ENCODE measurements around the gene MAMDC4.
"Not testable (repeated sequence)": the region's sequence is repeated elsewhere in the genome, so short reads cannot be mapped to it uniquely, and the experiment has no call there.

MAMDC4 gene

GRCh38 chr9:136851941-136852663 is at the start of gene MAMDC4:
TSS of gene MAMDC4 (plus strand) at chr9:136852346. CDS start at chr9:136852417, 71 bp downstream.
- DNase-seq (ENCODE audit: low read depth) = no peak

GRCh38 chr9:136803009-136803550 is 49.1 kb upstream of the MAMDC4 start:
- DNase-seq (ENCODE audit: low read depth) = not testable (repeated sequence)

DNA sequence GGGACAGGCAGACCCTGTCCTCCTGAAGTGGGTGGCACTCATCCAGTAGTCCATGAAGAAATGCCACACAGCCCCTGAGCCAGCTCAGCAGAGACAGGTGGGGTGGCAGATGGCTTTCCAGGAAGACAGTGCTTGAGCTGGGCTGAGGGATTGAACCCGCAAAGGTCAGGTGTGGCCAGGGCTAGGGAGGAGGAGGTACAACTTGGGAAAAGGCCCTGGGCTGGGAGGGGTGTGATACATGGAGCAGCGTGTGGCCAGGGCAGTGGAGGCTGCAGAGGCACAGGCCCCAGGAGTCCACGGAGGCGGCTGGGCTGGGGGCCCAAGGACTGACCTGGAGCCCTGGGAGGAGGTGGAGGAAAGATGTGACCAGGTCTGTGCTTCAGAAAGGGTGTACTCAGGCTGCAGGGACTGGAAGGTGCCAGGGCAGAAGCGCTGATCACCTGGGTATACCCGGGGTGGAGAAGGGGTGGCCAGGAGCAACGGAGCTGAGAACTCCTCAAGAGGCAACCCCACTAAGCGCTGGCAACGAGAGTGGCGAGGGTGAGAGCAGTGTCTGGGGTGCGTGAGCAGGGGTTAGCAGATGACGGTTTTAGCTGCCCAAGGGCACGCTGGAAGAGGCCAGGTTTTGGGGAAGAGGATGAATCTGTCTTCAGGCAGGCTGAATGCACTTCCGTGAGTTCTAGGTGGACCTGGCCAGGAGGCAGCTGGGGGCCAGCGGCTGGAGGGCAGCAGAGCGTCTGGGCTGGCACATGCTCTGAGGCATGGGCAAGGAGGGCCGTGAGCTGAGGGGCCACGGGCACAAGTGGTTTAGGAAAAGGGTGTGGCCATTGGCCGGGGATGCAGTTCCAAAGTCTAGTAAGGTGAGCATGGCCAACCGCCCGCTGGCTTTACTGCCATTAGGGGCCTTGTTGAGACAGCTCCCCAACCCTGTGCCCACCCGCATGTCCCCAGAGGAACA is 48.3 kb upstream of the MAMDC4 start:
- no peak for DNase-seq (ENCODE audit: low read depth)

- no peak for DNase-seq (ENCODE audit: low read depth)
These were observed 47.5 kb upstream of the MAMDC4 start for GRCh38 chr9:136804509-136805206.

- no peak for DNase-seq (ENCODE audit: low read depth)
These were observed 46.9 kb upstream of the MAMDC4 start for GRCh38 chr9:136805207-136805740.

DNA sequence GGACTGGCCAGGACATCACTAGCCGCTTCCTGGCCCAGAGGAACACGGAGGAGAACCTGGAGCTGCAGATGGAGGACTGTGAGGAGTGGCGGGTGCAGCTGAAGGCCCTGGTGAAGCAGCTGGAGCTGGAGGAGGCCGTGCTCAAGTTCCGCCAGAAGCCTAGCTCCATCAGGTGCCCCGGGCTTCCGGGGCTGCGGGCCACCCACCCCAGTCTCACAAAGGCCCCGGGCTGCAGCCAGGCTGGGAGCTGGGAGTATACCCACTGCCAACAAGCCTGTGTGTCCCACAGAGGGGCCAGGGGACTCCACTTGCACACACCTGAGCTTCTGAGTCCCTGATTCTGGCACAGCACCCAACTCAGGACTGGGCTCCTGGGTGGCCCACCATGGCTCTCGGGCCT is 46.1 kb upstream of the MAMDC4 start:
- DNase-seq (ENCODE audit: low read depth) = no peak

DNA sequence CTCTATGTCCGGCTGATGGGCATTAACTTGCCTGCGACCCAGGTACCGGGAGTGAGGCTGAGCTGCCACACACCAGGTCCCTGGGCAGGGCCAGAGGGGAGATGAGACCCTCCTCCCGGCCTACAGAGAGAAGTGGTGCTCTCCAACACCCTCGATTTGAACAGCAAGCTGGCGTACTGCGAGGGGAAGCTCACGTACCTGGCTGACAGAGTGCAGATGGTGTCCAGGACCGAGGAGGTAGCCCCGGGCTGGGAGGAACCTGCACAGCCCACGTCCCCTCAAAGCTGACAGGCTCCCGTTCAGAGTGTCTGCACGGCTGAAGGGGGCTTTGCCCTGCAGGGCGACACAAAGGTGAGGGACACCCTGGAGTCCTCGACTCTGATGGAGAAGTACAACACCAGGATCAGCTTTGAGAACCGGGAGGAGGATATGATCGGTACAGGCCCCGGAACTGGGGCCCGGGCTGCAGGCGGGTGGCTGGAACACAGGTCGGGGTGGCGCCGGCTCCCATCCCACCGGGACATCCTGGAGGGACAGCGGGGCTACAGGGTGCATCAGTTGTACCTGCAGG is 45.4 kb upstream of the MAMDC4 start:
- no peak for DNase-seq (ENCODE audit: low read depth)

DNA sequence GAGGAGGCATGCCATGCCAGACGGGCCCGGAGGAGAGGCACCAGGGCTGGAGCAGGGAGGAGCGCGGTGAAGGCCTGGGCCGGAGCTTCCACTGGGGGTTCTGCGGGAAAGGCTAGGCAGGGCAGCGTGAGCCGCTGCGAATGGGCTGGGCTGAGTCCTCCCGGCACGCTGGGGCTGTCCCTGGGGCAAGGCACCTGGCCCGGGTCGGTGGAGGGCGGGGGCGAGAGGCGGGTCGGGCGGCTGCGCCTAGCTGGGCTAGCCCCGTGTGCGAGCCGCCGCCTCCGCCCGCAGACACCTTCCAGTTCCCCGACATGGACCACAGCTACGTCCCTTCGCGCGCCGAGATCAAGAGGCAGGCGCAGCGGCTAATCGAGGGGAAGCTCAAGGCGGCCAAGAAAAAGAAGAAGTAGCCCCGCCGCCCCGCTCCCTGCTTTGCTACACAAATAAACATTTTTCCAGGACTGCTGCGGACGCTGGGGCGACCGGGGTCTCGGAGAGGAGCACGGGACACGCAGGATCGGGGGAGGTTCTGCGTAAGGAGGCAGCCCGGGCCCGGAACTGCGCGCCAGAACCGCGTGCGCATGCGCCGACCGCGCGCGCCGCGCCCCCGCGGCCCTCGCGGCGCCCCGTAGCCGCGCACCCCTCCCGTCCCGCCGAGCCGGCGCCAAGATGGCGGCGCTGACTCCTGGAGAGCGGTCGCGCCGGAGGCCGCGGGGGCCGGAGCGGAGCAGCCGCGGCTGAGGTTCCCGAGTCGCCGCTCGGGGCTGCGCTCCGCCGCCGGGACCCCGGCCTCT is 44.7 kb upstream of the MAMDC4 start, which contains the start of gene RABL6:
RABL6 (plus strand) TSS at position 668 of the 794 bp plus-strand sequence. CDS start 249 bp downstream, outside the sequence.
- DNase-seq (ENCODE audit: low read depth) = peak; percentile 75

DNA sequence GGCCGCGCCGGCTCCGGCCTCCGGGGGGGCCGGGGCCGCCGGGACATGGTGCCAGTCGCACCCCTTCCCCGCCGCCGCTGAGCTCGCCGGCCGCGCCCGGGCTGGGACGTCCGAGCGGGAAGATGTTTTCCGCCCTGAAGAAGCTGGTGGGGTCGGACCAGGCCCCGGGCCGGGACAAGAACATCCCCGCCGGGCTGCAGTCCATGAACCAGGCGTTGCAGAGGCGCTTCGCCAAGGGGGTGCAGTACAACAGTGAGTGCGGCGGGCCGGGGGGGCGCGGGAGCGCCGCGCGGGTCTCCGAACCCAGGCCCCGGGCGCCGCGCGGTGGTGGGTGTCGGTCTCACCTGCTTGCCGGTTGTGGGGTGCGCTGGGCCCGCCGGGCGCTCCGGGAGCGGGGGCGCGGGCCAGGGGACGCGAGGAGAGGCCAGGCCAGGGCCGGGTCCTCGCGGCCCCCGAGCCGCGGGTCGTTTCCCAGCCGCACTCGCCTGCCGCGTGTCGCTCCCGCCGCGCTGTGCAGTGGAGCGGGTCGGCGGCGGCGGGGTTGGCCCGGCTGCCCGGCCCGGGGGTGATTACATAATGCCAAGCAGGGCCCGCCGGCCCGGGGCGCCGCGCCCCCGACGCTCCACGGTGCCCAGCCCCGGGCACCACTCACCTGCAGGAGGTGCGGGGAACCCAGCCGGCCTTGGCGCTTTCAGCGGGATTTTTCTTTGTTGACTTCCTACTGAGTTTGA is 43.9 kb upstream of the MAMDC4 start:
- peak; percentile 17 for DNase-seq (ENCODE audit: low read depth)

GRCh38 chr9:136808806-136809158 is 43.4 kb upstream of the MAMDC4 start:
- peak; percentile 56 for DNase-seq (ENCODE audit: low read depth)

GRCh38 chr9:136814725-136815421 is 37.3 kb upstream of the MAMDC4 start:
- DNase-seq (ENCODE audit: low read depth) = no peak

DNA sequence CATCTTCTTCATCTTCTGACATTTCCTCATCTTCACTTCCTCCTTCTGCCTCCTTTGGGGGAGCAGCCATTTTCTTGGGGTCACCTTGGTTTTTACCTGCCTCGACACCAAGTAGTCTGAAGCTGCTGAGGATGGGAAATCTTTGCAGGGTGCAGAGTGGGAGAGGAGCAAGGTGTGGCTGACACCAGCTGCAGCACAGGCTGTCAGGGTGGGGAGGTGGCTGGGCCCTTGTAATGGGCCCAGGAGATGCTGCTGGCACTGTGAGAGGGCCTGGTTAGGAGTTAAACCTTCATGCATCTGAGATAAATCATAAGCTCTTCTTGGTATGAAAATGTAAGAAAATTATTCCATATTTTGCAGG is 36.7 kb upstream of the MAMDC4 start:
- DNase-seq (ENCODE audit: low read depth) = no peak

- DNase-seq (ENCODE audit: low read depth) = no peak
These were observed 30.9 kb upstream of the MAMDC4 start for GRCh38 chr9:136820971-136821825.

- no peak for DNase-seq (ENCODE audit: low read depth)
These were observed 30.2 kb upstream of the MAMDC4 start for GRCh38 chr9:136821826-136822544.

DNA sequence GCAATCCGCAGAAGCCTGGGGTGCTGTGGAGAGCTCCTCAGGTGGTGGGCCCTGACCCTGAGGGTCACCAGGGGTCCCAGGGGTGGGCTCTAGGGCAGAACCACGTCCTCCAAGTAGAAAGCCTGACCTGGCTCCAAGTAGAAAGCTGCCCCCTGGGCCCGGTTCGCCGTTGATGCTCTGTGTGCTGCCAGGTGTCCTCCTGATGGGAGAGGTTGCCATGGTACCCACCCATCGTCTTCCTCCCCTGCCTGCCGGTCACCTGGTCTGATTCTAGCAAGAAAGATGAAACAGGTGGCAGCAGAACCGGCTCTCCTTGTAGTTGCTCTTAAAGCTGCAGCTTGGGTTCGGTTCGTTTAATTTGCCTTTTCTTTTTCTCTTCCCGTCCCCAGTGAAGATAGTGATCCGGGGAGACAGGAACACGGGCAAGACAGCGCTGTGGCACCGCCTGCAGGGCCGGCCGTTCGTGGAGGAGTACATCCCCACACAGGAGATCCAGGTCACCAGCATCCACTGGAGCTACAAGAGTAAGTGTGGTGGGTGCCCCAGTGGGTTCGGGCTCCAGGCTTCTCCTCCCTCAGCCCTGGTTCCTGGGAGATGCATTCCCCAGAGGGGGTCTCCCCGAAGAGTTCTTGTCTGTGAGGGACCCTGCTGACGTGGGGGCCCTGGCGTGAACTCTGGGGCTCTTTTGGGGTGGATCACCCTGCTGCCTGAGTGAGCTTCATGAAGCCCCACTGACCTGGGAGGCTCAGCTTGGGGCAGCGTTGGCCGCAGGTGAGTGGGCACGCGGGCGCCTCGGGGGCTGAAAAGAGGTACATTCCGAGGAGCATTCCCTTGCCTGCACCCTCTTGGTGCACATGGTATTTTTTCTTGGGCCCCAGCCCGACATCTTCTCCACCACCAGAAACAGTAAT is 28.8 kb upstream of the MAMDC4 start:
- DNase-seq (ENCODE audit: low read depth) = no peak

DNA sequence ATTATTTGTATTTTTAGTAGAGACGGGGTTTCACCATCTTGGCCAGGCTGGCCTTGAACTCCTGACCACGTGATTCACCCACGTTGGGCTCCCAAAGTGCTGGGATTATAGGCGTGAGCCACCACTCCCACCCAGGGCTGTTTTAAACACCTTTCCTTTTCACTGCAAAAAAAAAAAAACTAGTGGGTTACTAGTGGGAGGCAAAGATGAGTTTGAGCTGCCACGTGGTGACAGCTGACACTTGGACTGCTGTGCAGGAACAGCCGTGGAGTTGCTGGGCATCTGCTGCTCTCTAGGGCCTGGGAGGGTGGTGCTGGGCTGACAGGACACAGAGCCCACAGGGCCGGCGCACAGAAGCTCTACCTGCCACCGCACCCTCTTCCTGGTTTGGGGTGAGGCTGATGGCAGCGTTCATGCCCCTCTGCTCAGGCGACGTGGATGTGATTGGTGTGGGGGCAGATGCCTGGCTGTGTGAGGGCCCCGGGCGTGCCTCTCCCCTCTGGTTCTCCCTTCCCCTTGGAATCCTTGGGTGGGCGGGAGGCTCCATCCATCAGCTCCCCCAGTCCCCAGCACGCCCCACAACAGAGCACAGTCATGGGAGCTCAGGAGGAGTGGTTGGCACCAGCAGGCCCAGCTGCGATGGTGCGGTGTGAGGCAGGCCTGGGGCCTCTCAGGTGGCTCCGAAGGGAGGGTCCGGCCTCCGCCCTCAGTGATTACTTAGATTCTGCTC is 27.5 kb upstream of the MAMDC4 start:
- DNase-seq (ENCODE audit: low read depth) = no peak
